ENCODE results near the gene GRID2.

- TF ChIP-seq, protein P1, sequence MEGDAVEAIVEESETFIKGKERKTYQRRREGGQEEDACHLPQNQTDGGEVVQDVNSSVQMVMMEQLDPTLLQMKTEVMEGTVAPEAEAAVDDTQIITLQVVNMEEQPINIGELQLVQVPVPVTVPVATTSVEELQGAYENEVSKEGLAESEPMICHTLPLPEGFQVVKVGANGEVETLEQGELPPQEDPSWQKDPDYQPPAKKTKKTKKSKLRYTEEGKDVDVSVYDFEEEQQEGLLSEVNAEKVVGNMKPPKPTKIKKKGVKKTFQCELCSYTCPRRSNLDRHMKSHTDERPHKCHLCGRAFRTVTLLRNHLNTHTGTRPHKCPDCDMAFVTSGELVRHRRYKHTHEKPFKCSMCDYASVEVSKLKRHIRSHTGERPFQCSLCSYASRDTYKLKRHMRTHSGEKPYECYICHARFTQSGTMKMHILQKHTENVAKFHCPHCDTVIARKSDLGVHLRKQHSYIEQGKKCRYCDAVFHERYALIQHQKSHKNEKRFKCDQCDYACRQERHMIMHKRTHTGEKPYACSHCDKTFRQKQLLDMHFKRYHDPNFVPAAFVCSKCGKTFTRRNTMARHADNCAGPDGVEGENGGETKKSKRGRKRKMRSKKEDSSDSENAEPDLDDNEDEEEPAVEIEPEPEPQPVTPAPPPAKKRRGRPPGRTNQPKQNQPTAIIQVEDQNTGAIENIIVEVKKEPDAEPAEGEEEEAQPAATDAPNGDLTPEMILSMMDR (IDR thresholded peaks at IDR 0.05): no peak
- TF ChIP-seq POLR2A (IDR thresholded peaks at IDR 0.05): no peak
Measured at GRCh38 chr4:92299152-92299551, 4.6 kb upstream of the GRID2 start.

Measured in thyroid gland (tissue), 4 donors.